Neural progenitor cell (in vitro differentiated cells): ENCODE data around the gene SFMBT2. TPM values are rescaled to one million over a fixed set of nuclear protein-coding genes. Genes with fewer than 3 reads are reported as not detected.
"Not testable (repeated sequence)": the region's sequence is repeated elsewhere in the genome, so short reads cannot be mapped to it uniquely, and the experiment has no call there.

Source experiments
- DNase-seq: peaks from one replicate; pipeline ENCODE4 v3.0.0-alpha.2; 2016; ENCODE audit warnings: low spot score
- H2AFZ ChIP-seq: fragments of 200-600 bp; sonication (generic); replicated peaks from 2 replicates; pipeline ENCODE4 v1.6.1; 2016; ENCODE audit warnings: antibody characterized with exemption
- H3F3A ChIP-seq: fragments of 200-600 bp; sonication (generic); 2 replicates; pipeline ENCODE4 v1.6.1; 2016; ENCODE audit warnings: antibody characterized with exemption, low read depth
- H3K27ac ChIP-seq: fragments of 200-600 bp; sonication (generic); 2 replicates; pipeline ENCODE4 v1.5.1; 2016; ENCODE audit warnings: mild to moderate bottlenecking
- H3K27me3 ChIP-seq: fragments of 200-600 bp; sonication (generic); 2 replicates; pipeline ENCODE4 v1.6.1; 2016; ENCODE audit warnings: mild to moderate bottlenecking, moderate library complexity
- H3K36me3 ChIP-seq: fragments of 200-600 bp; sonication (generic); 2 replicates; pipeline ENCODE4 v1.5.1; 2016
- H3K4me1 ChIP-seq: fragments of 200-600 bp; sonication (generic); 2 replicates; pipeline ENCODE4 v1.6.1; 2016; ENCODE audit warnings: mixed run types
- H3K4me2 ChIP-seq: fragments of 200-600 bp; sonication (generic); 2 replicates; pipeline ENCODE4 v1.6.1; 2016
- H3K4me3 ChIP-seq: fragments of 200-600 bp; sonication (generic); 2 replicates; pipeline ENCODE4 v1.5.1; 2016
- H3K79me2 ChIP-seq: fragments of 200-600 bp; sonication (generic); 2 replicates; pipeline ENCODE4 v1.6.1; 2016; ENCODE audit warnings: low read depth
- H3K9ac ChIP-seq: fragments of 200-600 bp; sonication (generic); 2 replicates; pipeline ENCODE4 v1.6.1; 2016
- H3K9me3 ChIP-seq: fragments of 200-600 bp; sonication (generic); 2 replicates; pipeline ENCODE4 v1.5.1; 2016; ENCODE audit warnings: low read depth
- H4K20me1 ChIP-seq: fragments of 200-600 bp; sonication (generic); 2 replicates; pipeline ENCODE4 v1.6.1; 2016; ENCODE audit warnings: low read depth
- H3K27ac Mint-ChIP-seq: 3 replicates; pipeline ENCODE4 v1.8.0; 2021; ENCODE audit warnings: mixed read lengths
- H3K27me3 Mint-ChIP-seq: 2 replicates; pipeline ENCODE4 v1.8.0; 2022; ENCODE audit warnings: low read depth, mild to moderate bottlenecking, inconsistent platforms, moderate library complexity, mixed read lengths; ENCODE audit not compliant: insufficient read depth
- H3K36me3 Mint-ChIP-seq: 3 replicates; pipeline ENCODE4 v1.8.0; 2021; ENCODE audit warnings: mixed read lengths
- H3K4me1 Mint-ChIP-seq: 3 replicates; pipeline ENCODE4 v1.8.0; 2021; ENCODE audit warnings: mixed read lengths
- H3K4me3 Mint-ChIP-seq: 3 replicates; pipeline ENCODE4 v1.8.0; 2021; ENCODE audit warnings: mild to moderate bottlenecking, moderate library complexity, mixed read lengths
- H3K9me3 Mint-ChIP-seq: 3 replicates; pipeline ENCODE4 v1.8.0; 2020; ENCODE audit warnings: mixed read lengths
- EZH2 ChIP-seq: fragments of 200-600 bp; sonication (generic); IDR thresholded peaks from 2 replicates; pipeline ENCODE4 v1.6.1; 2017; ENCODE audit warnings: antibody characterized with exemption, mild to moderate bottlenecking, moderate library complexity
- EZH2phosphoT487 ChIP-seq: fragments of 200-600 bp; sonication (generic); IDR thresholded peaks from 2 replicates; pipeline ENCODE4 v1.6.1; 2017; ENCODE audit warnings: antibody characterized with exemption
- total RNA-seq: library from RNA; depleted of rRNA; stranded (reverse); fragments of >200 nt; gene quantifications from 2 replicates; pipeline ENCODE4 v1.2.3, GENCODE V29; 2015; ENCODE audit warnings: low replicate concordance
- TF ChIP-seq, protein P1 (sequence below): fragments of 200-600 bp; sonication (generic); IDR thresholded peaks from 2 replicates; pipeline ENCODE4 v1.5.1; 2017; ENCODE audit warnings: antibody characterized with exemption, mild to moderate bottlenecking

The SFMBT2 gene
- total RNA-seq, 1 donor from 2014 or later, result 1.8 TPM

DNA sequence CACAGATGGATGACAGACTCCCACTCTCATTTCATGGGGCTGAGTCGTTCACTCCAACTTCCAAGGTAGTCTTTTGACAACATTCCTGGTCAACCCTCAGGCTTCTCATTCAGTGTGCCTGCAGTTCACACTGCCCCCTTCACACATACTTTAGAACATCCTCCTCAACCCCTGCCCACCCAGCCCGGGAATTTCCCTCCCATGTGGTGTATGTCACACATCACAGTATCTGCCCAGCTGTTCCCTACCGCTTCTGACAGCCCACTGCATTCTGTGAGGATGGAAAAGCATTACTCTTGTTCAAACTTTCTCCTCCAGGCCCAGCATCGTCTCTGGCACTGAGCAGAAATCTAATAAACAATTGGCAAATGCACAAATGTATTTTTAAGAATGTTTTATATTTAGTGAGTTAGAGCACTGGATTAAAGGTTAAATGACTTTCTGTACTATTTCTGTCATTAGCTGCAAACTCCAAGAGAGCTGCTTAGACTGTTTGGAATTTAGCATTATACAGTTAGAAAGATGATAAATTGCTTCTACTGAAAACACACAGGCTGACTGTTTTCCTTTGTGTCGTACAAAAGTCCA, 110.4 kb downstream of the SFMBT2 start:
- DNase-seq, result no peak
- Histone ChIP-seq H3F3A (no peaks in the 10 kb centered on the region), H3K79me2 (no peaks in the 10 kb centered on the region), H3K4me3 (no peak overlapping the region), H3K9ac (no peak overlapping the region), H2AFZ (no peak overlapping the region), H3K27ac (no peak overlapping the region), H3K36me3 (no peaks in the 10 kb centered on the region), H4K20me1 (no peaks in the 10 kb centered on the region), H3K4me1 (no peaks in the 10 kb centered on the region), H3K27me3 (no peaks in the 10 kb centered on the region), H3K4me2 (no peak overlapping the region), H3K9me3 (no peaks in the 10 kb centered on the region)
- no peak overlapping the region for H3K4me3 Mint-ChIP-seq
- peaks cover 2% of the 10 kb centered on the region for H3K27me3 Mint-ChIP-seq
- TF ChIP-seq EZH2 (no peak), EZH2phosphoT487 (no peak)
- TF ChIP-seq, protein P1, sequence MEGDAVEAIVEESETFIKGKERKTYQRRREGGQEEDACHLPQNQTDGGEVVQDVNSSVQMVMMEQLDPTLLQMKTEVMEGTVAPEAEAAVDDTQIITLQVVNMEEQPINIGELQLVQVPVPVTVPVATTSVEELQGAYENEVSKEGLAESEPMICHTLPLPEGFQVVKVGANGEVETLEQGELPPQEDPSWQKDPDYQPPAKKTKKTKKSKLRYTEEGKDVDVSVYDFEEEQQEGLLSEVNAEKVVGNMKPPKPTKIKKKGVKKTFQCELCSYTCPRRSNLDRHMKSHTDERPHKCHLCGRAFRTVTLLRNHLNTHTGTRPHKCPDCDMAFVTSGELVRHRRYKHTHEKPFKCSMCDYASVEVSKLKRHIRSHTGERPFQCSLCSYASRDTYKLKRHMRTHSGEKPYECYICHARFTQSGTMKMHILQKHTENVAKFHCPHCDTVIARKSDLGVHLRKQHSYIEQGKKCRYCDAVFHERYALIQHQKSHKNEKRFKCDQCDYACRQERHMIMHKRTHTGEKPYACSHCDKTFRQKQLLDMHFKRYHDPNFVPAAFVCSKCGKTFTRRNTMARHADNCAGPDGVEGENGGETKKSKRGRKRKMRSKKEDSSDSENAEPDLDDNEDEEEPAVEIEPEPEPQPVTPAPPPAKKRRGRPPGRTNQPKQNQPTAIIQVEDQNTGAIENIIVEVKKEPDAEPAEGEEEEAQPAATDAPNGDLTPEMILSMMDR, result no peak
- no peaks in the 10 kb centered on the region for H3K36me3 Mint-ChIP-seq
- H3K4me1 Mint-ChIP-seq, result peaks cover 18% of the 10 kb centered on the region
- H3K9me3 Mint-ChIP-seq, result no peaks in the 10 kb centered on the region
- no peak overlapping the region for H3K27ac Mint-ChIP-seq

DNA sequence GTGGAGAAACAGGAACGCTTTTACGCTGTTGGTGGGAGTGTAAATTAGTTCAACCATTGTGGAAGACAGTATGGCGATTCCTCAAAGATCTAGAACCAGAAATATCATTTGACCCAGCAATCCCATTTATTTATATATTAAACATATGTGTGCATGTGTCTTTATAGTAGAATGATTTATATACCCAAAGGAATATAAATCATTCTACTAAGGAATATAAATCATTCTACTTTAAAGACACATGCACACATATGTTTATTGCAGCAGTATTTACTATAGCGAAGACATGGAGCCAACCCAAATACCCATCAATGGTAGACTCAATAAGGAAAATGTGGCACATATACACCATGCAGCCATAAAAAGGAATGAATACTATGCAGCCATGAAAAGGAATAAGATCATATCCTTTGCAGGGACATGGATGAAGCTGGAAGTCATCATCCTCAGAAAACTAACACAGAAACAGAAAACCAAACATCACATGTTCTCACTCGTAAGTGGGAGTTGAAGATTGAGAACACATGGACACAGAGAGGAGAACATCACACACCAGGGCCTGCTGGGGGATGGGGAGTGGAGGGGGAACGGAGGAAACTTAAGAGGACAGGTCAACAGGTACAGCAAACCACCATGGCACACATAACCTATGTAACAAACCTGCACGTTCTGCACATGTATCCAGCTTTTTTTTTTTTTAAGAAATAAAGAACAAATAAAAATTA, 111.1 kb downstream of the SFMBT2 start:
- not testable (repeated sequence) for H3K27me3 ChIP-seq, H3K4me3 ChIP-seq, H3K79me2 ChIP-seq, H3K9me3 Mint-ChIP-seq, H3K9me3 ChIP-seq, H3K9ac ChIP-seq, H3K27ac ChIP-seq, H3K4me2 ChIP-seq, H3K27ac Mint-ChIP-seq, H3K4me3 Mint-ChIP-seq, H3K4me1 ChIP-seq, H2AFZ ChIP-seq, H3K36me3 ChIP-seq, H3K36me3 Mint-ChIP-seq, H3K27me3 Mint-ChIP-seq, DNase-seq, H4K20me1 ChIP-seq, H3F3A ChIP-seq
- peaks cover 18% of the 10 kb centered on the region for H3K4me1 Mint-ChIP-seq

DNA sequence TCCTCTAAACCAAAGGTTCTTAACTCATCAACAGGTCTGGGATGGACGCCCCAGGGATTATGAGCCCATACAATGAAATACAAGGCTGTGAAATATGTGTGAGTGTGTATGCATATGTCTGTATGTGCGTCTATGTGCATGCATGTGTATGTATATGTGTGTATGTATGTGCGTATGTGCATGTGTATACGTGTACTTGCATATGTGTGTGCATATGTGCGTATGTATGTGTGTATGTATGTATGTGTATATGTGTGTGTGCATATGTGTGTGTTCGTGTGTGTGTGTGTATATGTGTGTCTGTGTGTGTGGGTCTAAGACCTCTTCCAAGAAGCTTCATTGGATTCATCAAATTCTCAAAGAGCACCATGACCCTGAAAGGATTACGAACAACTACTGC, 112.3 kb downstream of the SFMBT2 start:
- TF ChIP-seq EZH2phosphoT487 (no peak), EZH2 (no peak)
- TF ChIP-seq, protein P1, result no peak
- Mint-ChIP-seq H3K9me3 (no peaks in the 10 kb centered on the region), H3K27me3 (peaks cover 2% of the 10 kb centered on the region), H3K4me3 (no peak overlapping the region), H3K36me3 (no peaks in the 10 kb centered on the region), H3K27ac (peak overlapping the region; percentile 31), H3K4me1 (peaks cover 18% of the 10 kb centered on the region)
- Histone ChIP-seq H3K27ac (no peak overlapping the region), H3K27me3 (no peaks in the 10 kb centered on the region), H3K36me3 (no peaks in the 10 kb centered on the region), H3K4me2 (no peak overlapping the region), H3K9ac (no peak overlapping the region), H4K20me1 (no peaks in the 10 kb centered on the region), H3K9me3 (no peaks in the 10 kb centered on the region), H2AFZ (no peak overlapping the region), H3K4me3 (no peak overlapping the region), H3K4me1 (no peaks in the 10 kb centered on the region), H3K79me2 (no peaks in the 10 kb centered on the region), H3F3A (no peaks in the 10 kb centered on the region)
- no peak for DNase-seq

DNA sequence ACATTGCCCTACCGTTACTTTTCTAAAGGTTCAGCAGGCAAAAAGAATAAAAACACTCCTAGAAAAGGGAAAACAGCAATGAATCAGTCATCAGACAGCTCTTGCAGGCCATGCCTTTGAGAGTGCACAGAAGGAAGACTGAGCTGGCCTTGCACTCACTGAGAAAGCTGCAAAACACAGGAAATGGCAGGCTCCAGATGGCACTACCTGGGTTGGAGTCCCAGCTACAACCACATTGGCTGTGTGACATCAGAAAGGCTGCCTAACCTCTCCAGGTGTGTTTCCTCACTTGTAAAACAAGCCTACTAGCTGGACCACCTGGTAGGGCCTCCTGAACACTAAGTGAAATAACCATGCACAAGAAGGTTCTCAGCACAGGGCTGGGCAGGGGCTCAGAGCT, 113.7 kb downstream of the SFMBT2 start:
- peaks cover 2% of the 10 kb centered on the region for H3K27me3 Mint-ChIP-seq

More for the DNA sequence above, 113.7 kb downstream of the SFMBT2 start:
- H3K9me3 Mint-ChIP-seq, result no peaks in the 10 kb centered on the region
- no peak for DNase-seq
- Histone ChIP-seq H3K4me3 (no peak overlapping the region), H3K9me3 (no peaks in the 10 kb centered on the region), H3F3A (no peaks in the 10 kb centered on the region), H3K27me3 (no peaks in the 10 kb centered on the region), H3K4me2 (no peak overlapping the region), H4K20me1 (no peaks in the 10 kb centered on the region), H3K4me1 (no peaks in the 10 kb centered on the region), H3K27ac (no peak overlapping the region), H3K79me2 (no peaks in the 10 kb centered on the region), H3K9ac (no peak overlapping the region), H2AFZ (no peak overlapping the region), H3K36me3 (no peaks in the 10 kb centered on the region)
- H3K4me1 Mint-ChIP-seq, result peaks cover 9% of the 10 kb centered on the region
- H3K27ac Mint-ChIP-seq, result no peak overlapping the region
- TF ChIP-seq, protein P1, result no peak
- TF ChIP-seq EZH2 (no peak), EZH2phosphoT487 (no peak)
- H3K4me3 Mint-ChIP-seq, result no peak overlapping the region
- H3K36me3 Mint-ChIP-seq, result no peaks in the 10 kb centered on the region
